Prostate gland (tissue), 2 donors: ENCODE results near the gene RYR3. TPM values are rescaled to one million over a fixed set of nuclear protein-coding genes. Genes with fewer than 3 reads are reported as not detected.

Source experiments
- DNase-seq: peaks from one replicate; pipeline ENCODE4 v3.0.0-alpha.2; 2019; ENCODE audit warnings: low spot score
- H3K27ac ChIP-seq, 2 donors: fragments of 200-600 bp; sonication (generic); 2 replicates each; pipeline ENCODE4 v1.5.1; 2017 to 2019
- H3K27me3 ChIP-seq: fragments of 200-600 bp; sonication (generic); replicated peaks from 2 replicates; pipeline ENCODE4 v1.5.1; 2019; ENCODE audit not compliant: insufficient read depth
- H3K36me3 ChIP-seq, 2 donors: fragments of 200-600 bp; sonication (generic); 1 replicate in 1 of 2; 2 replicates in 1 of 2; pipeline versions ENCODE4 v1.5.1 to v1.8.1; 2017 to 2019
- H3K4me1 ChIP-seq: fragments of 200-600 bp; sonication (generic); replicated peaks from 2 replicates; pipeline ENCODE4 v1.5.1; 2019
- H3K4me3 ChIP-seq, 2 donors: fragments of 200-600 bp; sonication (generic); 2 replicates each; pipeline ENCODE4 v1.5.1; 2017 to 2019
- H3K9me3 ChIP-seq: fragments of 200-600 bp; sonication (generic); 2 replicates; pipeline ENCODE4 v1.5.1; 2017
- CTCF ChIP-seq, 4 experiments: fragments of 200-600 bp in 2 of 4; fragments of 450-650 bp in 2 of 4; sonication (generic) in 2 of 4; IDR thresholded peaks; 1 replicate in 3 of 4; 2 replicates in 1 of 4; pipeline ENCODE4 v1.5.1; 2016 to 2019; ENCODE audit warnings: antibody characterized with exemption in 4 of 4, mild to moderate bottlenecking in 2 of 4, moderate library complexity in 2 of 4
- POLR2A ChIP-seq: fragments of 450-650 bp; IDR thresholded peaks from one replicate; pipeline ENCODE4 v1.6.1; 2016; ENCODE audit warnings: antibody characterized with exemption, mild to moderate bottlenecking
- POLR2AphosphoS5 ChIP-seq: sonication (generic); formaldehyde crosslinking; IDR thresholded peaks from one replicate; pipeline ENCODE4 v1.6.1; 2017; ENCODE audit warnings: antibody characterized with exemption
- WGBS: methylation state at CpG from one replicate; pipeline ENCODE4 v1.1.5; 2018; 5-methylcytosine and 5-hydroxymethylcytosine counted together
- intact Hi-C: fragments of 100-400 bp; cut with DNase I; formaldehyde crosslinking; loops from one replicate; pipeline ENCODE4 v1.14.2; 2022
- total RNA-seq, 2 donors: library from RNA; depleted of rRNA; stranded (reverse); fragments of >200 nt; gene quantifications; one replicate each; pipeline ENCODE4 v1.1.0, GENCODE V29; 2016

Gene RYR3
- total RNA-seq, 2 donors from 2014 or later = 0.41 to 2.3 TPM

GRCh38 chr15:33344111-33344510, 33.3 kb downstream of the RYR3 start:
- intact Hi-C loops = no loop called here
- no peaks in the 10 kb centered on the region for H3K27me3 ChIP-seq
- H3K4me1 ChIP-seq = no peaks in the 10 kb centered on the region
- no peak for DNase-seq
- no peak overlapping the region for H3K27ac ChIP-seq
- WGBS = 97% methylated on average over 2 of the region's 2 CpGs
- H3K9me3 ChIP-seq = no peaks in the 10 kb centered on the region
- H3K36me3 ChIP-seq = no peaks in the 10 kb centered on the region
- TF ChIP-seq POLR2A (no peak), CTCF (IDR thresholded peaks at IDR 0.05) (no peak), POLR2AphosphoS5 (no peak)
- H3K4me3 ChIP-seq = no peak overlapping the region

GRCh38 chr15:33344530-33344929, 33.8 kb downstream of the RYR3 start:
- no peaks in the 10 kb centered on the region for H3K27me3 ChIP-seq
- WGBS = 64% methylated on average over 1 of the region's 1 CpG
- H3K9me3 ChIP-seq = no peaks in the 10 kb centered on the region
- no peak for DNase-seq
- no peak overlapping the region for H3K27ac ChIP-seq
- no peak overlapping the region for H3K4me3 ChIP-seq
- no peaks in the 10 kb centered on the region for H3K36me3 ChIP-seq
- no peaks in the 10 kb centered on the region for H3K4me1 ChIP-seq
- TF ChIP-seq CTCF (IDR thresholded peaks at IDR 0.05) (no peak), POLR2A (no peak), POLR2AphosphoS5 (no peak)
- intact Hi-C loops = no loop called here

- Histone ChIP-seq H3K4me1 (no peaks in the 10 kb centered on the region), H3K27me3 (no peaks in the 10 kb centered on the region), H3K4me3 (no peak overlapping the region), H3K9me3 (no peaks in the 10 kb centered on the region), H3K27ac (no peak overlapping the region), H3K36me3 (no peaks in the 10 kb centered on the region)
- TF ChIP-seq POLR2AphosphoS5 (no peak), POLR2A (no peak), CTCF (IDR thresholded peaks at IDR 0.05) (no peak)
- WGBS = 52% methylated on average over 1 of the region's 1 CpG
- no peak for DNase-seq
- intact Hi-C loops = no loop called here
These were observed 43.6 kb downstream of the RYR3 start for GRCh38 chr15:33354411-33354810.

GRCh38 chr15:33357845-33358244, 47.1 kb downstream of the RYR3 start:
- intact Hi-C loops = no loop called here
- H3K27ac ChIP-seq = no peak overlapping the region
- TF ChIP-seq POLR2AphosphoS5 = no peak
- TF ChIP-seq CTCF (IDR thresholded peaks at IDR 0.05) = no peak
- no peak for TF ChIP-seq POLR2A
- no peaks in the 10 kb centered on the region for H3K27me3 ChIP-seq
- WGBS = 49% methylated on average over 4 of the region's 4 CpGs
- H3K4me3 ChIP-seq = no peak overlapping the region
- no peak for DNase-seq
- no peaks in the 10 kb centered on the region for H3K4me1 ChIP-seq
- H3K9me3 ChIP-seq = no peaks in the 10 kb centered on the region
- no peaks in the 10 kb centered on the region for H3K36me3 ChIP-seq

- Histone ChIP-seq H3K27me3 (no peaks in the 10 kb centered on the region), H3K4me1 (no peaks in the 10 kb centered on the region), H3K4me3 (no peak overlapping the region), H3K36me3 (no peaks in the 10 kb centered on the region), H3K27ac (no peak overlapping the region), H3K9me3 (no peaks in the 10 kb centered on the region)
- intact Hi-C loops = no loop called here
- DNase-seq = no peak
- 26% methylated on average over 2 of the region's 2 CpGs for WGBS
- TF ChIP-seq POLR2A (no peak), POLR2AphosphoS5 (no peak), CTCF (IDR thresholded peaks at IDR 0.05) (no peak)
These were observed 47.5 kb downstream of the RYR3 start for GRCh38 chr15:33358306-33358705.
